Heart left ventricle (tissue), 16 donors: Measurements from ENCODE around the gene SLC39A3. TPM values are rescaled to one million over a fixed set of nuclear protein-coding genes. Genes with fewer than 3 reads are reported as not detected.

Source experiments
- ATAC-seq, 4 donors: fragments of 200-7000 bp; cut with Tn5 transposase; one replicate each; pipeline ENCODE4 v1.9.1; 2020 to 2022; ENCODE audit warnings: moderate library complexity in 4 of 4, mild to moderate bottlenecking in 3 of 4, moderate number of reproducible peaks in 1 of 4
- DNase-seq, 5 donors: peaks; one replicate each; pipeline ENCODE4 v3.0.0-alpha.2; 2020
- H3K27ac ChIP-seq, 12 donors: fragments of 200-600 bp; sonication (generic) in 4 of 12; one replicate each; pipeline versions ENCODE4 v1.5.0 to v1.8.0; 2016 to 2022; ENCODE audit warnings: mild to moderate bottlenecking in 2 of 12
- H3K27me3 ChIP-seq, 9 donors: fragments of 200-600 bp; sonication (generic) in 2 of 9; one replicate each; pipeline versions ENCODE4 v1.5.1 to v1.8.0; 2016 to 2022; ENCODE audit warnings: mild to moderate bottlenecking in 3 of 9
- H3K36me3 ChIP-seq, 9 donors: fragments of 200-600 bp; sonication (generic) in 2 of 9; one replicate each; pipeline versions ENCODE4 v1.5.0 to v1.8.0; 2018 to 2022; ENCODE audit warnings: mild to moderate bottlenecking in 2 of 9
- H3K4me1 ChIP-seq, 12 donors: fragments of 200-600 bp; sonication (generic) in 4 of 12; one replicate each; pipeline versions ENCODE4 v1.5.0 to v1.8.0; 2016 to 2022; ENCODE audit warnings: mild to moderate bottlenecking in 3 of 12
- H3K4me3 ChIP-seq, 12 donors: fragments of 200-600 bp; sonication (generic) in 4 of 12; one replicate each; pipeline versions ENCODE4 v1.5.0 to v1.8.0; 2017 to 2022; ENCODE audit warnings: mild to moderate bottlenecking in 9 of 12, moderate library complexity in 4 of 12
- H3K9me3 ChIP-seq, 12 donors: fragments of 200-600 bp; sonication (generic) in 4 of 12; one replicate each; pipeline versions ENCODE4 v1.5.0 to v1.8.0; 2016 to 2022; ENCODE audit warnings: mild to moderate bottlenecking in 1 of 12
- CTCF ChIP-seq, 12 donors: fragments of 200-600 bp; sonication (generic) in 4 of 12; IDR thresholded peaks; one replicate each; pipeline versions ENCODE4 v1.5.0 to v1.8.0; 2018 to 2022; ENCODE audit warnings: antibody characterized with exemption in 12 of 12, mild to moderate bottlenecking in 5 of 12
- POLR2A ChIP-seq, 2 donors: fragments of 450-650 bp; IDR thresholded peaks; one replicate each; pipeline ENCODE4 v1.6.1; 2017; ENCODE audit warnings: antibody characterized with exemption in 2 of 2, mild to moderate bottlenecking in 2 of 2, moderate library complexity in 2 of 2
- WGBS, 4 donors: extraction: QIAGEN DNeasy Blood & Tissue Kit in 2 of 4; methylation state at CpG; one replicate each; pipeline versions ENCODE4 v1.1.5 to v1.1.7; 2013 to 2018; 5-methylcytosine and 5-hydroxymethylcytosine counted together
- intact Hi-C, 10 donors: fragments of 100-400 bp; cut with DNase I; formaldehyde crosslinking; loops; one replicate each; pipeline versions ENCODE4 v1.11.1 to v1.14.2; 2022
- polyA plus RNA-seq, 2 donors: library from polyadenylated mRNA; stranded (reverse); fragments of 200-250 nt; gene quantifications; one replicate each; pipeline ENCODE4 v1.2.3, GENCODE V29; 2013
- total RNA-seq, 9 donors: library from RNA; depleted of rRNA in 2 of 9; stranded (reverse); fragments of >200 nt in 2 of 9; fragmentation: NEBNext Ultra II Directional in 3 of 9; extraction: Animal tissue kit (Norgen Biotek cat#: 25700) in 3 of 9; gene quantifications; one replicate each; pipeline versions ENCODE4 v1.1.0 to v1.2.4, GENCODE V29; 2016 to 2023
- donor health status: ischemic (EF 13 %, LVEDD 7.1; RV severe dilation, severe dysfunction).
- donor health status: healthy with polysubstance abuse.
- donor health status: DM: no; HTN: yes; CAD: no.
- donor health status: DM: no; HTN: no; CAD: no.
- donor health status: ischemic (EF 25% LVEDD 6.9; RV normal size, moderate dysfunction).
- donor health status: ischemic (EF 25% LVEDD 5.7; RV mildly dilated, moderate dysfunction).
- donor health status: healthy.
- donor health status: DM: yes; HTN: yes; CAD: no.
- donor health status: ischemic (EF 35%, LVEDD 5.7; RV mildly dilated, moderate dysfunction).
- donor health status: nonischemic (EF 11% LVEDD 7.7; RV severe dilation, severe dysfunction).
- donor health status: DM: yes; HTN: yes; CAD: no.
- donor health status: PGD.
- donor health status: ischemic (EF 29% LVEDD 5.4; RV normal size, mild dysfunction).
- donor health status: nonischemic (EF 23%, LVEDD 6.1; RV moderate dilation, normal function).

SLC39A3 gene
- total and polyA plus RNA-seq, 11 donors = 16.4 to 63.7 (median 30.9) TPM

GRCh38 chr19:2720777-2721569 lies 18.8 kb downstream of the SLC39A3 start, which contains the start of gene DIRAS1:
Gene DIRAS1 (minus strand): TSS chr19:2721372. CDS start chr19:2717806, 3,566 bp downstream.
- intact Hi-C loops = loop anchor here in 4 of 10 donors (2.0 to 10.0 kb wide), 3 partner anchors 56 to 59 kb away; no protein-coding TSS in a partner anchor
- DNase-seq = peak in 2 of 5 donors; percentile 49
- Histone ChIP-seq H3K27me3 (peaks cover 7 to 38% (median 17%) of the 10 kb centered on the region in 9 donors), H3K4me1 (peaks cover 0 to 38% (median 13%) of the 10 kb centered on the region in 12 donors), H3K4me3 (peak within 1 kb of the TSS; percentile 41 to 78 (median 58)), H3K9me3 (peaks cover 0 to under 1% (median 0%) of the 10 kb centered on the region in 12 donors), H3K27ac (peak within 1 kb of the TSS; percentile 68 to 95 (median 86)), H3K36me3 (peaks cover 0 to 4% (median 0%) of the 10 kb centered on the region in 9 donors)
- TF ChIP-seq POLR2A (IDR thresholded peaks at IDR 0.05) (peak in 1 of 2 donors; percentile 17), CTCF (IDR thresholded peaks at IDR 0.05) (no peak)
- 1 to 3% (median 2%) methylated on average over 25 to 100 of the region's 100 CpGs for WGBS, 4 donors
- peak in 2 of 4 donors; percentile 2 to 5 for ATAC-seq

- peaks cover 7 to 31% (median 14%) of the 10 kb centered on the region in 9 donors for H3K27me3 ChIP-seq
- peak; percentile 41 to 72 (median 58) for ATAC-seq
- peaks cover 0 to 4% (median 0%) of the 10 kb centered on the region in 9 donors for H3K36me3 ChIP-seq
- peak in 4 of 5 donors; percentile 49 to 84 (median 74) for DNase-seq
- 2 to 6% (median 2%) methylated on average over 35 to 37 of the region's 37 CpGs for WGBS, 4 donors
- H3K4me3 ChIP-seq = peak overlapping the region; percentile 39 to 78 (median 58)
- TF ChIP-seq CTCF (IDR thresholded peaks at IDR 0.05) (no peak), POLR2A (IDR thresholded peaks at IDR 0.05) (peak in 1 of 2 donors; percentile 24)
- H3K27ac ChIP-seq = peak overlapping the region; percentile 53 to 95 (median 86)
- intact Hi-C loops = loop anchor here in 4 of 10 donors (2.0 to 10.0 kb wide), 4 partner anchors 15 to 58 kb away; no protein-coding TSS in a partner anchor
- H3K9me3 ChIP-seq = peaks cover 0 to 9% (median 3%) of the 10 kb centered on the region in 12 donors
- H3K4me1 ChIP-seq = peaks cover 0 to 38% (median 13%) of the 10 kb centered on the region in 12 donors
Measured at GRCh38 chr19:2719920-2720776, 19.7 kb downstream of the SLC39A3 start.

GRCh38 chr19:2719232-2719735 lies 20.5 kb downstream of the SLC39A3 start:
- H3K27ac ChIP-seq = peak overlapping the region in 11 of 12 donors; percentile 56 to 95 (median 86)
- peaks cover 0 to 4% (median 0%) of the 10 kb centered on the region in 9 donors for H3K36me3 ChIP-seq
- ATAC-seq (no peak), DNase-seq (no peak)
- peak overlapping the region in 8 of 12 donors; percentile 54 to 78 (median 61) for H3K4me3 ChIP-seq
- peaks cover 0 to 41% (median 13%) of the 10 kb centered on the region in 12 donors for H3K4me1 ChIP-seq
- TF ChIP-seq CTCF (IDR thresholded peaks at IDR 0.05) (no peak), POLR2A (IDR thresholded peaks at IDR 0.05) (no peak)
- intact Hi-C loops = loop anchor here in 1 of 10 donors (2.0 kb wide), 1 partner anchor 14 kb away; no protein-coding TSS in a partner anchor
- 28 to 41% (median 35%) methylated on average over 5 to 7 of the region's 7 CpGs for WGBS, 4 donors
- peaks cover 0 to 12% (median 3%) of the 10 kb centered on the region in 12 donors for H3K9me3 ChIP-seq
- H3K27me3 ChIP-seq = peaks cover 7 to 31% (median 14%) of the 10 kb centered on the region in 9 donors
